BLaER1 treated with 17β-estradiol and CSF1 and Interleukin-3, amounts not matched to agents 10 nM and 100 nM (cell line): Measurements from ENCODE around the gene DLEC1.
"Not testable (repeated sequence)": the region's sequence is repeated elsewhere in the genome, so short reads cannot be mapped to it uniquely, and the experiment has no call there.

Experiments
- H3K27ac ChIP-seq, 11 experiments: shearing (Covaris generic); formaldehyde crosslinking; 2 replicates each; pipeline ENCODE4 v1.8.1; 2022
- H3K27me3 ChIP-seq, 11 experiments: shearing (Covaris generic); formaldehyde crosslinking; 2 replicates each; pipeline ENCODE4 v1.8.1; 2022
- H3K36me3 ChIP-seq, 11 experiments: shearing (Covaris generic); formaldehyde crosslinking; 2 replicates each; pipeline ENCODE4 v1.8.1; 2022
- H3K4me1 ChIP-seq, 10 experiments: shearing (Covaris generic); formaldehyde crosslinking; 2 replicates each; pipeline ENCODE4 v1.8.1; 2022
- H3K4me2 ChIP-seq, 11 experiments: shearing (Covaris generic); formaldehyde crosslinking; 2 replicates each; pipeline ENCODE4 v1.8.1; 2022
- H3K4me3 ChIP-seq, 10 experiments: shearing (Covaris generic); formaldehyde crosslinking; 2 replicates each; pipeline ENCODE4 v1.8.1; 2022
- H3K9ac ChIP-seq, 11 experiments: shearing (Covaris generic); formaldehyde crosslinking; 2 replicates each; pipeline ENCODE4 v1.8.1; 2022
- H3K9me3 ChIP-seq, 11 experiments: shearing (Covaris generic); formaldehyde crosslinking; replicated peaks in 1 of 11; 2 replicates each; pipeline ENCODE4 v1.8.1; 2022
- H4K20me1 ChIP-seq, 11 experiments: shearing (Covaris generic); formaldehyde crosslinking; 2 replicates each; pipeline ENCODE4 v1.8.1; 2022
- Cebpa-rat ChIP-seq, 11 experiments: shearing (Covaris generic); IDR thresholded peaks; 2 replicates each; pipeline ENCODE4 v1.8.1; 2022

DLEC1 gene

DNA sequence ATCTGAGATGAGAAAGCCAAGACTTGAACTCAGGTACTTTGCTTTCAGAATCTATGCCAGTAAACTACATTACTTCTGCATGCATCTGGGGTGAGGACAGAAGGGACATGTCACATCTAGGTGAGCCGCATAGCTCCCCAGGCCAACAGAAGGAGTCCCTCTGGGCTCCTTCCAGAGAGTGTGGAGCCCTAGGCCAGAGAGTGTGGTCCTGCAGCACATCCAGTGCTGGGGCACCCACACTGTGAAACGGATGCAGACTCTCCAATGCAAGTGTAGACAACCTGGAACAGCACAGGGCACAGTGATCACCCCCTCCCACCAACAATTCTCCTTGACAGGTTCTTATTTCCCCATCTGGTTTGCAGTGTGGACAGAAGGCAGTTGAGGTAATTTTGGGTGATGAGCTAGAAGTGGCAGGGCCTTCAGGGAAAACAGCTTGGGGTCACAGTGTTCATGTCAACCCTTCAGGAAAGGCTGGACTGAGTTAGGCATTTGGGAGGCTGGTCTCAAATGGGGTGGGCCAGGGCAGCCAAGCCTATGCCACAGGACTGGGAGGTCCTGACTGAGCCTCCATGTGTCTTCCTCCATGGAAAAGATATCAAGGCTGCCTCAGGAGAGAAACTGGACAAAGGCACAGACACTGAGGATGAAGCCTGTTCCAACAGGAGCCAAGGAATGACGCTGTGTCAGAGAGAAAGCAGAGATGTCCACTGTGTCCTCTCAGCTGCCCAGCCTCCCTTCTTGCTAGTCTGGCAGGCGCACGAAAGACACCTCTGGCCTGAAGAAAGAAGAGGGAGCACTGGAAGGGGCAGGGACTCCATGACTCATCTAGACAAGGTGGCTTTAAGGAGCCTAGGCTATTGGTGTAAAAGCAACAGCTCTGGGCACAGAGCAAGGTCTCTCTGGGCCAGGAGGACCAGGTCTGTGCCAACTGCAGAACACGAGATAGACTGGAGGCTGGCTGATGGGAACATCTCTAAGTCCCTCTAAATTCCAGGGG lies 11.2 kb upstream of the DLEC1 start:
- H3K27me3 ChIP-seq: peaks cover 36 to 58% (median 52%) of the 10 kb centered on the region in 11 experiments
- no peak overlapping the region for H3K9ac ChIP-seq
- H4K20me1 ChIP-seq: peaks cover 0 to 7% (median 0%) of the 10 kb centered on the region in 11 experiments; a peak in 4 of 22 replicates
- no peak overlapping the region for H3K4me2 ChIP-seq
- no peak overlapping the region for H3K4me3 ChIP-seq
- peaks cover 27 to 52% (median 42%) of the 10 kb centered on the region in 10 experiments for H3K4me1 ChIP-seq
- TF ChIP-seq Cebpa-rat (IDR thresholded peaks at IDR 0.05): no peak
- no peak overlapping the region for H3K27ac ChIP-seq
- peaks cover 0 to 7% (median 0%) of the 10 kb centered on the region in 11 experiments; a peak in 3 of 22 replicates for H3K9me3 ChIP-seq
- no peaks in the 10 kb centered on the region for H3K36me3 ChIP-seq

DNA sequence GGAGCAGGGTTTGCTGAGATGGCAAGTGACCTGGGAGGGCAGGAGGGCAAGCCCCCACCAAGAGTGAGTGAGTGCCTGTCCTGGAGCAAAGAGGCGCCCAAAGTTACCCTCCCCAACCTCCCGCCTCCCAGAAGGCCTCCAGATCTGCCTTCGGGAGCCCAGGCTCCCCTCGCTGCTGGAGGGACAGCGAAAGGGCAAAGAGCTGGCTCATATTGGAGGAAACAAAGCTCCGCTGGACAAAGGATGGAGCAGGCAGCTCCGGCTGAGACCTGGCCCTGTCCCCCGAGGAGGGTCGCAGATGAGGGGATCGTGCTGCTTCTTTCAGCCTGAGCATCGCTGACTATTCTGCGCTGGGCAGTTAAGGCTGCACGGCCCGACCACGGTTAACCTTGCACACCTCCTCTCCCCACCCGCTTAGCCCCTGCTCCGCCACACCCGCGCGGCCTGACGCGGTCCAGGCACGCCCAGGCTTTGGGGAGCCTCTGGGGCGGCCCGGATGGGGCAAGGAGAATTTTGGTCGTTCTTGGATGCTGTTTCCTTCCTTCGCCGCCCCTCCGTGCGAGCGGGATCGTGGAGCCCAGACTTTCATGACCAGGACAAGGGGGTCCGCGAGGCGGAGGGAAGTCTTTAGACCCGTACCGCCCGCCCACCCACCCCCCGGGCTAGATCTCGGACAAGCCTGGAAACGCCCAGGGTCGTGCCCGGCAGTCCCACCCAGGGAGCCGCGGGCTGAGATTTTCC lies 10.2 kb upstream of the DLEC1 start:
- Histone ChIP-seq H3K27ac (no peak overlapping the region), H4K20me1 (peaks cover 0 to 7% (median 0%) of the 10 kb centered on the region in 11 experiments; a peak in 4 of 22 replicates), H3K4me2 (peak overlapping the region in 10 of 11 experiments; percentile 52 to 85 (median 71); a peak in 13 of 22 replicates), H3K36me3 (no peaks in the 10 kb centered on the region), H3K27me3 (peaks cover 36 to 58% (median 52%) of the 10 kb centered on the region in 11 experiments), H3K4me3 (peak overlapping the region in 4 of 10 experiments; percentile 43 to 62 (median 48); a peak in 5 of 20 replicates), H3K9me3 (peaks cover 0 to 7% (median 0%) of the 10 kb centered on the region in 11 experiments; a peak in 3 of 22 replicates), H3K9ac (peak overlapping the region in 1 of 11 experiments; percentile 47; a peak in 1 of 22 replicates), H3K4me1 (peaks cover 17 to 42% (median 34%) of the 10 kb centered on the region in 10 experiments)
- no peak for TF ChIP-seq Cebpa-rat (IDR thresholded peaks at IDR 0.05)

DNA sequence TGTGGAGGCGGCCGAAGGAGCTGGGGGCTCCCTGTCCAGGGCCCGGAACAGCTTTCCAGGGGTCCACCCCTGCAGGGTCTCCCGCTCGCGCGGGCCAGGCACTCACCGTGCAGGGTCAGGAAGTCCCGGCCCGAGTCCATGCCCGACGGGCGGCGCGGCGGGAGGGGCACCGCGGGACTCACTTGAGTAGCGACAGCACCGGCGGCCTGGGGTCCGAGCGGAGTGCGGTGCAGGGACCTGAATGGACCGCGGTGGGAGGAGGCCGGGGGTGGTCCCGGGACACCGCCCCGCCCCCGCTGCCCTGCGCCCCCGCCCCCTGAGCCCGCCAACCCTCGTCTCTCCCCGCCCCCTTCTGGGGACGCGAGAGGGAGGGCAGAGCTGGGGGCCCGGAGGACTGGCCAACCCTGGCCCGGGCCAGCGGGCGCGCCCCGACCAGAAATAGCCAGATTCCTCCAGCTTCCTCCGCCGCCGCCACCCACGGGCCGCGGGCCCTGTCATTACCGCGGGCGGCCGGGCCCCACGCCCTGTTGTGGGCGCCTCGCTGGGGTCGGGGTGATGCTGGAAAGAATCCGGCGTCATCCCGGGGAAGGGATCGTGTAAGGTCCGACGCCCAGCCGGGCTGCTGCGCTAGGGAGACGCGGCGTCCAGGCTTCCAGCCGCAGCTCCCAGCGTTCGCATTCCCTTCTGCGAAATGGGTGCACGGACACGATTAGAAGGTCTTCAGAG lies 9.4 kb upstream of the DLEC1 start, which contains the start of gene PLCD1:
PLCD1 (minus strand) TSS at position 243 of the 726 bp plus-strand sequence; CDS start at position 140, 103 bp downstream.
- Histone ChIP-seq H3K9ac (peak within 1 kb of the TSS in 5 of 11 experiments; percentile 31 to 59 (median 47); a peak in 6 of 22 replicates), H3K4me2 (peak within 1 kb of the TSS; percentile 52 to 85 (median 71)), H3K4me3 (peak within 1 kb of the TSS; percentile 18 to 62 (median 44); a peak in 17 of 20 replicates), H3K36me3 (no peaks in the 10 kb centered on the region), H4K20me1 (peaks cover 0 to 7% (median 0%) of the 10 kb centered on the region in 11 experiments; a peak in 4 of 22 replicates), H3K27me3 (peaks cover 36 to 58% (median 52%) of the 10 kb centered on the region in 11 experiments), H3K27ac (no peak within 1 kb of the TSS; a peak in 1 of 22 replicates), H3K4me1 (peaks cover 16 to 41% (median 31%) of the 10 kb centered on the region in 10 experiments), H3K9me3 (peaks cover 0 to 7% (median 0%) of the 10 kb centered on the region in 11 experiments; a peak in 3 of 22 replicates)
- no peak for TF ChIP-seq Cebpa-rat (IDR thresholded peaks at IDR 0.05)

DNA sequence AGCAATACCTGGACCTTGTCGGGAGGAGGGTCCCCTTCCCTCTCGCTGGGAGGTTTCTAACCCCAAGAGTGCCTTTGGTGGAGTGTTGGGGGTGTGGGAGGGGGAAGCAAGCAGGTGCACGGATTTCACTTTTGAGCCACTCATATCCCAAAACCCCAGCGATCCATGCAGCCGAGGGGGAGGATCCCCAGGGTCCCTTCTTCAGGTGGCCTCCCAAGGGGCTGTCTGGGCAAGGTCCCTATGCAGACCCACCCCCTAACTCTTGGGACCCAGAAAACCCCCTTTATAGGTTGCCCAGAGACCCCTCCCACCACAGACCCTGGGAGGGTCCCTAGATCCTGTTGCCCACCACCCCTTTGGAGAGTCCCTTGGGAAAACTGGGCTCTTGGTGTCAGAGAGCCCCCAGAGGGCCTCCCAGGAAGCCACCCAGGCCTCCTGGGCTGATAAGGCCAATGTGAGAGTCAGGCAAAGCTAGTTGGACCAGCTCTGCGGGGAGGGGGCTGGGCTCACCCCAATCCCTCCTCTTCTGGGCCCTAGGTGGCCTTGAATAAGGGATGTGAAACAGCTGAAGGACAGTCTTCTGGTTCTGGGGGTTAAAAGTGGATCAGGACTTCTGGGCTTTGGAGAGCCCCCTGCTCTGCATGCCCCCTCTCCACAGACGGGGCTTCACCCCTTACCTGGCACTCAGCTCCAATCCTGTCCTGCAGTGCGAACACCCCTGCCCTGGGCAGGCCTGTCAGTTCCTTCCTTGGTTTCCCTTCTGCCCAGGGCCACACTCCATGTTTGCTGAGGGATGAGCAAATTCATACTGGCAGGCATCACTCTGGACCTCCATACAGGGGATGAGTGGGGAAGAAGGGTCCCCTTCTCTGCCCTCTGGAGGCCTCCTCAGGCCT lies 8.6 kb upstream of the DLEC1 start:
- Histone ChIP-seq H3K4me2 (peak overlapping the region; percentile 52 to 85 (median 71); a peak in 21 of 22 replicates), H4K20me1 (peaks cover 0 to 7% (median 0%) of the 10 kb centered on the region in 11 experiments; a peak in 4 of 22 replicates), H3K27ac (no peak overlapping the region; a peak in 1 of 22 replicates), H3K9ac (peak overlapping the region in 3 of 11 experiments; percentile 31 to 59 (median 47); a peak in 4 of 22 replicates), H3K9me3 (peaks cover 0 to 7% (median 0%) of the 10 kb centered on the region in 11 experiments; a peak in 3 of 22 replicates), H3K4me3 (peak overlapping the region in 8 of 10 experiments; percentile 18 to 62 (median 46); a peak in 13 of 20 replicates), H3K4me1 (peaks cover 13 to 39% (median 29%) of the 10 kb centered on the region in 10 experiments), H3K36me3 (no peaks in the 10 kb centered on the region), H3K27me3 (peaks cover 36 to 58% (median 52%) of the 10 kb centered on the region in 11 experiments)
- no peak for TF ChIP-seq Cebpa-rat (IDR thresholded peaks at IDR 0.05)

DNA sequence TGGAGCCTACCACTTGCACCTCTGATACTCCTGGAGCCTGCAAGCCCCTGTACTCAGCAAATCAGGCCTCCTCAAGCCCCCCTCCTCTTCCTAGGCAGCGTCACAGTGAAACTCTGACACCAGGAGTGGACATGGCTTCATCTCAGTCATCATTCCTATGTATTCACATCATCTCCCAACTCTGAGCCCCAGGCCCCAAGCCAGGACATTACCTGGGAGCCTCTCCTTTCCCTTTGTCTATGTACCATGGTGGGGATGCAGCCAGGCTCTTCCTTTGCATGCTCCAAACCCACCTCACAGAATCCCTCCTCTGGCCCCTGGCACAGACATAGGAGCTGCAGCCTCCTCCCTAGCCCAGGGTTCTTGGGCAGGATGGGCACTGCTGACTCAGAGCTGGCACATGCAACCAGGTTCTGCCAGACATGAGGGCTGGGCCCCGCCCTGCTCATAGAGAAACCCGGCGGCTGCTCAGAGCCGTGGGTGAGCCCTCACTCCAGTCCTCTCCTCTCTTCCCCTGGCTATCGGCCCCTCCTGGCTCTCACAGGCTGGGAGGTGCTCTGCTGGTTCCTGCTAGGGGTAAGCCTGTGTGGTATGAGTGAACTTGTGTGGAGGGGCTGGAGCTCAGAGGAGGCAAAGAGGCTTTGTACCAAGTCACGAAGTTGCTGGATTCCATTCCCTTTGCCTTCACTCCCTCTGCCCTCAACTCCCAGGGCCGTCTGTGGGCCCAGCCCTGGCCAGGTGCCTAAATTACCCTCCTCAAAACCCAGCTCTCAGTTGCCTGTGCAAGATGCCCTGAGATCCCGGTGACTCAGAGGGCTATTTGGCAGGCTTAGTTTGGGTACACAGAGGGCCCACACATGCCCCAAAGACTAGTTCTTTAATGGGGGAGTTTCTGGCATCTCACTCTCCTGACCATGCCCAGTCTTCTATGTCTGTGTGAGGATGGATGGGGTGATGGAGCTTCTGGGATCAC lies 7.7 kb upstream of the DLEC1 start:
- no peak overlapping the region for H3K4me3 ChIP-seq

DNA sequence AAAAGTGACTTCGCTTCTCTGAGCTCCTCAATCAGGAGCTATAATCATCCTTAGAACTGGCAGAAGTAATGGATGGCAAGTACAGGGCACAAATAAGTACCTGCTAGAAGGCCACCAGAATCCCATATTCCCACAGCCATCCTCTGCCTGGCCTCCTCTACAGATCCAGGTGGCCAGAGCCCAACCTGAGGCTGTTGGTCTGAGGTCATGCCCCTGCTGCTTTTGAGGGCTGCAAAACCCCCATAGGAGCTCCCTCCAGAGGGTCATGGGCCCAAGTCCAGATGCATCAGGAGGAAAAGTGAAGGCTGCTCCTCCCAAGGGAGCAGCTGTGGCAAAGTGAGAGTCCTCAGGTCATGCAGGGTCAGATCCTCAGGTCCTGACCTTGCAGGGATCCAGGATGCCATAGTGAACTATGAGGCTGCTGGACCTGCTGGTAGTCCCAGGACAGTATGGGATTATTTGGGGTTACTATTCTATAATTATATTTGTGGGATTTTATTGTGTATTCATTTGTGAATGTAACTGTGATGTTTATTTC lies 6.6 kb upstream of the DLEC1 start:
- no peak for TF ChIP-seq Cebpa-rat (IDR thresholded peaks at IDR 0.05)
- H3K4me1 ChIP-seq: peaks cover 4 to 29% (median 20%) of the 10 kb centered on the region in 10 experiments; a peak in 15 of 20 replicates
- peaks cover 0 to 7% (median 0%) of the 10 kb centered on the region in 11 experiments; a peak in 4 of 22 replicates for H4K20me1 ChIP-seq
- H3K27ac ChIP-seq: no peak overlapping the region
- peak overlapping the region in 5 of 11 experiments; percentile 5 to 82 (median 27); a peak in 3 of 22 replicates for H3K4me2 ChIP-seq
- no peak overlapping the region for H3K4me3 ChIP-seq
- no peaks in the 10 kb centered on the region for H3K36me3 ChIP-seq
- peaks cover 36 to 51% (median 48%) of the 10 kb centered on the region in 11 experiments for H3K27me3 ChIP-seq
- H3K9me3 ChIP-seq: peaks cover 0 to 7% (median 0%) of the 10 kb centered on the region in 11 experiments; a peak in 3 of 22 replicates
- no peak overlapping the region for H3K9ac ChIP-seq

More for the DNA sequence above, 7.7 kb upstream of the DLEC1 start:
- Histone ChIP-seq H3K36me3 (no peaks in the 10 kb centered on the region), H4K20me1 (peaks cover 0 to 7% (median 0%) of the 10 kb centered on the region in 11 experiments; a peak in 4 of 22 replicates), H3K9me3 (peaks cover 0 to 7% (median 0%) of the 10 kb centered on the region in 11 experiments; a peak in 3 of 22 replicates), H3K27me3 (peaks cover 36 to 58% (median 52%) of the 10 kb centered on the region in 11 experiments), H3K27ac (peak overlapping the region in 1 of 11 experiments; percentile 27; a peak in 2 of 22 replicates), H3K4me2 (peak overlapping the region in 5 of 11 experiments; percentile 15 to 82 (median 73); a peak in 9 of 22 replicates), H3K4me1 (peaks cover 4 to 29% (median 20%) of the 10 kb centered on the region in 10 experiments; a peak in 15 of 20 replicates), H3K9ac (no peak overlapping the region; a peak in 1 of 22 replicates)
- no peak for TF ChIP-seq Cebpa-rat (IDR thresholded peaks at IDR 0.05)

DNA sequence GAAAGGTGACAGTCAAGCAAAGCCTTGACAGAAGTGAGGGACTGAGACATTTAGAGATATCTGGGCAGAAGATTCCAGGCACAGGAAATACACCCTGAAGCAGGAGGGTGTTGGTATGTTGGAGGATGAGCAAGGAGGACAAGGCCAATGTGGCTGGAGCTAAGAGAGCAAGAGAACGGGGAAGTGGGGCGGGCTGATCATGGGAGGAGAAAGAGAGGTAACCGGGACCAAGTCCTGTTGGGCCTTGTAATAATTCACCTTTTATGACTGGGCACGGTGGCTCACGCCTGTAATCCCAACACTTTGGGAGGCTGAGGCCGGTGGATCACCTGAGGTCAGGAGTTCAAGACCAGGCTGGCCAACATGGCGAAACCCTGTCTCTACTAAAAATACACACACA lies 5.4 kb upstream of the DLEC1 start:
- H3K9ac ChIP-seq, H3K4me3 ChIP-seq, H3K9me3 ChIP-seq, H3K27ac ChIP-seq, H3K36me3 ChIP-seq, H3K4me2 ChIP-seq, H4K20me1 ChIP-seq: not testable (repeated sequence)
- H3K27me3 ChIP-seq: peaks cover 24 to 39% (median 36%) of the 10 kb centered on the region in 11 experiments
- H3K4me1 ChIP-seq: peaks cover 11 to 38% (median 26%) of the 10 kb centered on the region in 10 experiments

DNA sequence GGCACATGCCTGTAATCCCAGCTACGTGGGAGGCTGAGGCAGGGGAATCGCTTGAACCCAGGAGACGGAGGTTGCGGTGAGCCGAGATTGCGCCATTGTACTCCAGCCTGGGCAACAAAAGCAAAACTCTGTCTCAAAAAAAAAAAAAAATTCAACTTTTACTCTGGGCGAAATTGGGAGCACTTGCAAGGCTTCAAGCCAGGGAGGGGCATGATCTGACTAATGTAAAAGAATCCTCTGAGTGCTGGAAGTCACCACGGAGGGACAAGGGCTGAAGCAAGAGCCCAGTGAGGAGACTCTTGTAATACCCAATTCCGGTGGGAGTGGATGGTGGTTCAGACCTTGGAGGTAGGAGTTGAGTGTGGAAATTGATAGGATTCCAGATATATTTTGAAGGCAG lies 4.7 kb upstream of the DLEC1 start:
- Histone ChIP-seq H3K27me3 (peaks cover 16 to 32% (median 28%) of the 10 kb centered on the region in 11 experiments), H3K4me1 (peaks cover 19 to 46% (median 34%) of the 10 kb centered on the region in 10 experiments)
- H3K36me3 ChIP-seq, H3K9ac ChIP-seq, H4K20me1 ChIP-seq, H3K9me3 ChIP-seq, H3K4me3 ChIP-seq, H3K4me2 ChIP-seq, H3K27ac ChIP-seq: not testable (repeated sequence)
